Activated naive CD4-positive, alpha-beta T cell treated with anti-CD3 and anti-CD28 coated beads, Interleukin-2, amount 10 ng/mL, durations not matched to agents 7 days and 5 days (primary cell): Measurements from ENCODE around the gene MYL7.

Source experiments
- CTCF ChIA-PET: fragments of 350-600 bp; sonication (Branson Sonifier 250); formaldehyde crosslinking; loops from one replicate; lab custom pipeline; 2021; ENCODE audit warnings: antibody characterized with exemption; lab: Charles Lee
- DNase-seq: peaks from one replicate; pipeline ENCODE4 v3.0.0-alpha.2; 2020
- H3K27ac Mint-ChIP-seq: one replicate; pipeline ENCODE4 v1.8.0; 2021; ENCODE audit warnings: mild to moderate bottlenecking, moderate library complexity, mixed read lengths
- H3K27me3 Mint-ChIP-seq: one replicate; pipeline ENCODE4 v1.8.0; 2021; ENCODE audit warnings: mild to moderate bottlenecking, mixed read lengths
- H3K36me3 Mint-ChIP-seq: one replicate; pipeline ENCODE4 v1.8.0; 2021; ENCODE audit warnings: mixed read lengths
- H3K4me1 Mint-ChIP-seq: one replicate; pipeline ENCODE4 v1.8.0; 2021; ENCODE audit warnings: mixed read lengths
- H3K4me3 Mint-ChIP-seq: one replicate; pipeline ENCODE4 v1.8.0; 2021; ENCODE audit warnings: mild to moderate bottlenecking, moderate library complexity, mixed read lengths
- H3K9me3 Mint-ChIP-seq: one replicate; pipeline ENCODE4 v1.8.0; 2021; ENCODE audit warnings: mixed read lengths

MYL7 gene

GRCh38 chr7:44141221-44141850, at the start of gene MYL7:
TSS of gene MYL7 (minus strand) at chr7:44141332. CDS start at chr7:44141305, 27 bp downstream.
- no peaks in the 10 kb centered on the region for H3K36me3 Mint-ChIP-seq
- H3K4me1 Mint-ChIP-seq = peaks cover 12% of the 10 kb centered on the region
- CTCF ChIA-PET = interaction anchor here (0.9 to 1.5 kb wide), 2 partner anchors 13 to 393 kb away, joined by 3 read pairs; no protein-coding TSS in a partner anchor
- H3K27ac Mint-ChIP-seq = no peak within 1 kb of the TSS
- H3K27me3 Mint-ChIP-seq = peaks cover 58% of the 10 kb centered on the region
- no peaks in the 10 kb centered on the region for H3K9me3 Mint-ChIP-seq
- H3K4me3 Mint-ChIP-seq = no peak within 1 kb of the TSS
- DNase-seq = no peak

GRCh38 chr7:44189993-44190872, 49.1 kb upstream of the MYL7 start:
- Mint-ChIP-seq H3K27me3 (peaks cover 16% of the 10 kb centered on the region), H3K9me3 (no peaks in the 10 kb centered on the region), H3K27ac (no peak overlapping the region), H3K4me3 (no peak overlapping the region), H3K4me1 (no peaks in the 10 kb centered on the region), H3K36me3 (no peaks in the 10 kb centered on the region)
- DNase-seq = no peak
- CTCF ChIA-PET = no interaction called here

GRCh38 chr7:44189286-44189992, 48.3 kb upstream of the MYL7 start, which contains the start of gene GCK:
TSS of gene GCK (minus strand) at chr7:44189439. CDS start at chr7:44188953, 486 bp downstream.
- no peak for DNase-seq
- Mint-ChIP-seq H3K4me3 (no peak within 1 kb of the TSS), H3K27ac (no peak within 1 kb of the TSS), H3K36me3 (no peaks in the 10 kb centered on the region), H3K27me3 (peaks cover 16% of the 10 kb centered on the region), H3K9me3 (no peaks in the 10 kb centered on the region), H3K4me1 (no peaks in the 10 kb centered on the region)
- CTCF ChIA-PET = no interaction called here

- H3K4me3 Mint-ChIP-seq = no peak overlapping the region
- DNase-seq = no peak
- no peaks in the 10 kb centered on the region for H3K9me3 Mint-ChIP-seq
- H3K36me3 Mint-ChIP-seq = no peaks in the 10 kb centered on the region
- no peaks in the 10 kb centered on the region for H3K4me1 Mint-ChIP-seq
- peaks cover 12% of the 10 kb centered on the region for H3K27me3 Mint-ChIP-seq
- CTCF ChIA-PET = no interaction called here
- H3K27ac Mint-ChIP-seq = no peak overlapping the region
Measured at GRCh38 chr7:44188480-44189225, 47.5 kb upstream of the MYL7 start.

GRCh38 chr7:44187636-44188416, 46.7 kb upstream of the MYL7 start:
- Mint-ChIP-seq H3K4me1 (no peaks in the 10 kb centered on the region), H3K27me3 (peaks cover 19% of the 10 kb centered on the region), H3K36me3 (no peaks in the 10 kb centered on the region), H3K4me3 (no peak overlapping the region), H3K27ac (no peak overlapping the region), H3K9me3 (peaks cover 4% of the 10 kb centered on the region)
- no peak for DNase-seq
- CTCF ChIA-PET = no interaction called here

GRCh38 chr7:44186736-44187135, 45.6 kb upstream of the MYL7 start:
- Mint-ChIP-seq H3K36me3 (no peaks in the 10 kb centered on the region), H3K4me1 (no peaks in the 10 kb centered on the region), H3K27ac (no peak overlapping the region), H3K4me3 (no peak overlapping the region), H3K9me3 (peaks cover 14% of the 10 kb centered on the region), H3K27me3 (peaks cover 17% of the 10 kb centered on the region)
- CTCF ChIA-PET = no interaction called here
- DNase-seq = no peak

GRCh38 chr7:44185729-44186128, 44.6 kb upstream of the MYL7 start:
- no peak overlapping the region for H3K27ac Mint-ChIP-seq
- CTCF ChIA-PET = no interaction called here
- no peaks in the 10 kb centered on the region for H3K36me3 Mint-ChIP-seq
- H3K4me1 Mint-ChIP-seq = no peaks in the 10 kb centered on the region
- no peak overlapping the region for H3K4me3 Mint-ChIP-seq
- DNase-seq = no peak
- H3K27me3 Mint-ChIP-seq = peaks cover 17% of the 10 kb centered on the region
- H3K9me3 Mint-ChIP-seq = peaks cover 14% of the 10 kb centered on the region

GRCh38 chr7:44184873-44185446, 43.8 kb upstream of the MYL7 start:
- Mint-ChIP-seq H3K9me3 (peaks cover 14% of the 10 kb centered on the region), H3K36me3 (no peaks in the 10 kb centered on the region), H3K4me3 (no peak overlapping the region), H3K27ac (no peak overlapping the region), H3K4me1 (no peaks in the 10 kb centered on the region), H3K27me3 (peaks cover 17% of the 10 kb centered on the region)
- CTCF ChIA-PET = no interaction called here
- no peak for DNase-seq

- H3K9me3 Mint-ChIP-seq = peaks cover 14% of the 10 kb centered on the region
- no peak overlapping the region for H3K4me3 Mint-ChIP-seq
- H3K4me1 Mint-ChIP-seq = no peaks in the 10 kb centered on the region
- no peaks in the 10 kb centered on the region for H3K36me3 Mint-ChIP-seq
- H3K27me3 Mint-ChIP-seq = peaks cover 17% of the 10 kb centered on the region
- no peak overlapping the region for H3K27ac Mint-ChIP-seq
- no peak for DNase-seq
- CTCF ChIA-PET = no interaction called here
Measured at GRCh38 chr7:44184206-44184872, 43.2 kb upstream of the MYL7 start.

GRCh38 chr7:44183386-44183785, 42.3 kb upstream of the MYL7 start:
- CTCF ChIA-PET = interaction anchor here (0.6 kb wide), 1 partner anchor 1057 kb away, joined by 3 read pairs; no protein-coding TSS in a partner anchor
- no peak for DNase-seq
- Mint-ChIP-seq H3K9me3 (peaks cover 14% of the 10 kb centered on the region), H3K4me1 (no peaks in the 10 kb centered on the region), H3K36me3 (no peaks in the 10 kb centered on the region), H3K27ac (no peak overlapping the region), H3K27me3 (peaks cover 17% of the 10 kb centered on the region), H3K4me3 (no peak overlapping the region)

- peaks cover 14% of the 10 kb centered on the region for H3K9me3 Mint-ChIP-seq
- no peak overlapping the region for H3K27ac Mint-ChIP-seq
- H3K27me3 Mint-ChIP-seq = peaks cover 19% of the 10 kb centered on the region
- no peaks in the 10 kb centered on the region for H3K4me1 Mint-ChIP-seq
- H3K36me3 Mint-ChIP-seq = no peaks in the 10 kb centered on the region
- CTCF ChIA-PET = interaction anchor here (0.6 kb wide), 1 partner anchor 1057 kb away, joined by 3 read pairs; no protein-coding TSS in a partner anchor
- H3K4me3 Mint-ChIP-seq = no peak overlapping the region
- DNase-seq = no peak
Measured at GRCh38 chr7:44182827-44183226, 41.7 kb upstream of the MYL7 start.

GRCh38 chr7:44180631-44181030, 39.5 kb upstream of the MYL7 start:
- no peaks in the 10 kb centered on the region for H3K4me1 Mint-ChIP-seq
- peaks cover 14% of the 10 kb centered on the region for H3K9me3 Mint-ChIP-seq
- H3K27ac Mint-ChIP-seq = no peak overlapping the region
- H3K27me3 Mint-ChIP-seq = peaks cover 34% of the 10 kb centered on the region
- no peak overlapping the region for H3K4me3 Mint-ChIP-seq
- CTCF ChIA-PET = no interaction called here
- H3K36me3 Mint-ChIP-seq = no peaks in the 10 kb centered on the region
- DNase-seq = no peak
